GM12878 (cell line): ENCODE data around the gene TCF4. TPM values are rescaled to one million over a fixed set of nuclear protein-coding genes. Genes with fewer than 3 reads are reported as not detected.

ENCODE experiments used
- ATAC-seq: fragments of 200-7000 bp; cut with Tn5 transposase; 3 replicates; pipeline ENCODE4 v1.9.1; 2020; ENCODE audit warnings: mild to moderate bottlenecking, moderate library complexity
- BruUV-seq: library from RNA; stranded (reverse); fragments of 400-500 nt; replicated peaks from 2 replicates; lab custom pipeline; 2021; lab: Mats Ljungman, UMichigan
- CTCF ChIA-PET: fragments of 300-600 bp; sonication (Branson Sonifier 250); formaldehyde crosslinking; extraction: SDS; loops from one replicate; lab custom pipeline; 2021; ENCODE audit warnings: inconsistent platforms; lab: Yijun Ruan, JAX
- POLR2A ChIA-PET: fragments of 350-600 bp; formaldehyde crosslinking; extraction: SDS; loops from one replicate; lab custom pipeline; 2021; ENCODE audit warnings: inconsistent platforms; lab: Charles Lee
- RAD21 ChIA-PET: fragments of 300-600 bp; sonication (Branson Sonifier 250); formaldehyde crosslinking; loops from one replicate; lab custom pipeline; 2023; ENCODE audit warnings: antibody characterized with exemption; ENCODE audit not compliant: unreplicated experiment; lab: Charles Lee
- SMC1A ChIA-PET: fragments of 300-600 bp; sonication (Branson Sonifier 250); formaldehyde crosslinking; loops from one replicate; lab custom pipeline; 2023; ENCODE audit not compliant: unreplicated experiment, uncharacterized antibody; lab: Charles Lee
- DNase-seq: peaks from one replicate; pipeline ENCODE4 v3.0.0-alpha.2; 2011; ENCODE audit warnings: low read depth, low spot score
- FAIRE-seq: peaks from 3 replicates; lab custom pipeline; 2011; peaks lifted over from hg19 to GRCh38; lab: Jason Lieb, UNC
- H2AFZ ChIP-seq: 2 replicates; pipeline ENCODE4 v1.6.0; 2011; ENCODE audit warnings: low read depth, low read length, control low read depth; ENCODE audit not compliant: control insufficient read depth
- H3K27ac ChIP-seq: 2 replicates; pipeline ENCODE4 v1.5.1; 2011; ENCODE audit warnings: control low read depth; ENCODE audit not compliant: control insufficient read depth, insufficient read depth
- H3K27me3 ChIP-seq, 2 experiments: replicated peaks in 1 of 2; 2 replicates each; pipeline versions ENCODE4 v1.6.0 to v1.6.1; 2011; ENCODE audit warnings: low read length in 1 of 2; ENCODE audit not compliant: control insufficient read depth in 2 of 2, insufficient read depth in 2 of 2
- H3K36me3 ChIP-seq, 2 experiments: 2 replicates each; pipeline ENCODE4 v1.5.1; 2011; ENCODE audit warnings: low read length in 1 of 2; ENCODE audit not compliant: control insufficient read depth in 2 of 2, insufficient read depth in 2 of 2
- H3K4me1 ChIP-seq: 2 replicates; pipeline ENCODE4 v1.6.1; 2011; ENCODE audit warnings: mild to moderate bottlenecking, low read length, moderate library complexity, mixed read lengths; ENCODE audit not compliant: control insufficient read depth, insufficient read depth
- H3K4me2 ChIP-seq: 2 replicates; pipeline ENCODE4 v1.6.0; 2011; ENCODE audit warnings: control low read depth; ENCODE audit not compliant: control insufficient read depth, insufficient read depth
- H3K4me3 ChIP-seq: fragments of 200-600 bp; sonication (generic); 2 replicates; pipeline ENCODE4 v1.5.1; 2016
- H3K79me2 ChIP-seq: 2 replicates; pipeline ENCODE4 v1.6.0; 2011; ENCODE audit warnings: low read length; ENCODE audit not compliant: control insufficient read depth, insufficient read depth
- H3K9ac ChIP-seq: 2 replicates; pipeline ENCODE4 v1.8.0; 2011; ENCODE audit warnings: low read length, control low read depth, mixed read lengths; ENCODE audit not compliant: control insufficient read depth, insufficient read depth
- H3K9me3 ChIP-seq: replicated peaks from 3 replicates; pipeline ENCODE4 v1.5.1; 2011; ENCODE audit warnings: mild to moderate bottlenecking, low read length; ENCODE audit not compliant: control insufficient read depth, insufficient read depth
- H4K20me1 ChIP-seq: 2 replicates; pipeline ENCODE4 v1.6.0; 2011; ENCODE audit not compliant: control insufficient read depth, insufficient read depth
- ATF3 ChIP-seq: IDR thresholded peaks from 2 replicates; pipeline ENCODE4 v1.6.1; 2011; ENCODE audit warnings: low read depth, mild to moderate bottlenecking, low read length, moderate library complexity, borderline replicate concordance; ENCODE audit errors: extremely low read depth
- BACH1 ChIP-seq: fragments of 450-650 bp; IDR thresholded peaks from 2 replicates; pipeline ENCODE4 v1.6.1; 2017; ENCODE audit warnings: mild to moderate bottlenecking, borderline replicate concordance
- CBX3 ChIP-seq: fragments of 200-600 bp; sonication (generic); IDR thresholded peaks from 2 replicates; pipeline ENCODE4 v1.6.1; 2016; ENCODE audit warnings: low read depth, borderline replicate concordance
- CREM ChIP-seq: IDR thresholded peaks from 2 replicates; pipeline ENCODE4 v1.6.1; 2014; ENCODE audit warnings: antibody characterized with exemption, low read depth
- DPF2 ChIP-seq: fragments of 450-650 bp; IDR thresholded peaks from 2 replicates; pipeline ENCODE4 v1.6.1; 2017; ENCODE audit warnings: mild to moderate bottlenecking
- E4F1 ChIP-seq: fragments of 450-650 bp; IDR thresholded peaks from 2 replicates; pipeline ENCODE4 v1.6.1; 2018; ENCODE audit warnings: borderline replicate concordance, mild to moderate bottlenecking; ENCODE audit not compliant: partially characterized antibody
- EED ChIP-seq: sonication (generic); IDR thresholded peaks from 2 replicates; pipeline ENCODE4 v1.6.1; 2016; ENCODE audit warnings: antibody characterized with exemption, low read depth
- IRF3 ChIP-seq: fragments of 450-650 bp; IDR thresholded peaks from 2 replicates; pipeline ENCODE4 v1.6.1; 2014; ENCODE audit warnings: mild to moderate bottlenecking
- IRF4 ChIP-seq: IDR thresholded peaks from 2 replicates; pipeline ENCODE4 v1.6.1; 2011; ENCODE audit warnings: low read depth, low read length
- LARP7 ChIP-seq: fragments of 450-650 bp; IDR thresholded peaks from 2 replicates; pipeline ENCODE4 v1.6.1; 2017; ENCODE audit warnings: mild to moderate bottlenecking
- MEF2A ChIP-seq: IDR thresholded peaks from 2 replicates; pipeline ENCODE4 v1.6.1; 2011; ENCODE audit warnings: low read depth, mild to moderate bottlenecking, low read length, moderate library complexity; ENCODE audit not compliant: insufficient read depth
- MEF2B ChIP-seq: fragments of 450-650 bp; IDR thresholded peaks from 2 replicates; pipeline ENCODE4 v1.6.1; 2018; ENCODE audit warnings: mild to moderate bottlenecking, moderate library complexity; ENCODE audit not compliant: partially characterized antibody, poor library complexity, severe bottlenecking
- STAT3 ChIP-seq: IDR thresholded peaks from 2 replicates; pipeline ENCODE4 v1.6.1; 2011; ENCODE audit warnings: low read depth, low read length, improper control_type of control experiment
- USF1 ChIP-seq: IDR thresholded peaks from 2 replicates; pipeline ENCODE4 v1.6.1; 2011; ENCODE audit warnings: borderline replicate concordance, low read depth, mild to moderate bottlenecking, moderate library complexity, mixed read lengths, low read length; ENCODE audit not compliant: insufficient read depth; ENCODE audit errors: extremely low read length
- WGBS: methylation state at CpG from one replicate; pipeline ENCODE4 v1.1.6; 2016; ENCODE audit warnings: low lambda C conversion rate; ENCODE audit not compliant: insufficient replicate concordance, insufficient coverage; ENCODE audit errors: missing lambda C conversion rate; 5-methylcytosine and 5-hydroxymethylcytosine counted together
- in situ Hi-C: fragments of 300-500 bp; cut with MboI; formaldehyde crosslinking; loops from 9 replicates; pipeline ENCODE4 v1.14.3; 2018; ENCODE audit warnings: mixed read lengths
- intact Hi-C: fragments of 100-400 bp; cut with micrococcal nuclease; formaldehyde crosslinking; loops from one replicate; pipeline ENCODE4 v1.14.2; 2022; ENCODE audit not compliant: unreplicated experiment
- polyA plus RNA-seq, 11 experiments: library from polyadenylated mRNA; depleted of rRNA in 4 of 11; unstranded in 6 of 11; stranded (reverse) in 5 of 11; fragments of >200 nt; fragmentation: Nextera tagmentation in 4 of 11; fragmentation: Illumina TruSeq in 1 of 11; extraction: Ambion mirVana in 4 of 11; extraction: Trizol in 1 of 11; gene quantifications; 1 replicate in 1 of 11; 2 replicates in 10 of 11; pipeline versions ENCODE4 v1.2.1 to v1.2.3, GENCODE V29; 2011 to 2016; ENCODE audit warnings: inconsistent platforms in 2 of 11, missing spikeins in 2 of 11, low read depth in 1 of 11
- total RNA-seq, 4 experiments: library from RNA; depleted of rRNA in 3 of 4; stranded (reverse); fragments of >200 nt in 3 of 4; fragmentation: Illumina TruSeq in 1 of 4; extraction: Trizol in 1 of 4; gene quantifications; 2 replicates each; pipeline versions ENCODE4 v1.2.1 to v1.2.3, GENCODE V29; 2013 to 2021

The TCF4 gene
- total and polyA plus RNA-seq, 10 of the 15 experiments (the other 5 are each of a cell fraction or from before 2014, with no cell fraction given) = 15.2 to 94.0 (median 31.5) TPM

GRCh38 chr18:55179425-55179824, 408.6 kb downstream of the TCF4 start:
- ATAC-seq (no peak), FAIRE-seq (no peak), DNase-seq (no peak)
- H3K27me3 ChIP-seq = no peaks in the 10 kb centered on the region
- H4K20me1 ChIP-seq = no peaks in the 10 kb centered on the region
- H3K27ac ChIP-seq = no peak overlapping the region
- H3K4me3 ChIP-seq = no peak overlapping the region
- H3K36me3 ChIP-seq = no peaks in the 10 kb centered on the region
- no peaks in the 10 kb centered on the region for H3K4me1 ChIP-seq
- no peak overlapping the region for H3K4me2 ChIP-seq
- no peaks in the 10 kb centered on the region for H3K79me2 ChIP-seq
- WGBS = 52% methylated on average over 5 of the region's 5 CpGs
- no peaks in the 10 kb centered on the region for H3K9me3 ChIP-seq
- in situ Hi-C loops = no loop called here
- intact Hi-C loops = no loop called here
- TF ChIP-seq USF1 = no peak
- TF ChIP-seq LARP7 = no peak
- TF ChIP-seq CBX3 = no peak
- TF ChIP-seq IRF3 = no peak
- POLR2A ChIA-PET = no interaction called here
- SMC1A ChIA-PET = no interaction called here
- no TSS peak for BruUV-seq
- H2AFZ ChIP-seq = no peak overlapping the region
- CTCF ChIA-PET = no interaction called here
- RAD21 ChIA-PET = no interaction called here
- no peak overlapping the region for H3K9ac ChIP-seq

- Histone ChIP-seq H3K9ac (no peak overlapping the region), H3K36me3 (no peaks in the 10 kb centered on the region), H3K27ac (no peak overlapping the region), H2AFZ (no peak overlapping the region), H3K79me2 (no peaks in the 10 kb centered on the region), H3K4me3 (no peak overlapping the region), H3K4me2 (no peak overlapping the region), H4K20me1 (no peaks in the 10 kb centered on the region), H3K4me1 (no peaks in the 10 kb centered on the region), H3K9me3 (no peaks in the 10 kb centered on the region), H3K27me3 (no peaks in the 10 kb centered on the region)
- 23% methylated on average over 2 of the region's 2 CpGs for WGBS
- in situ Hi-C loops (no loop called here), intact Hi-C loops (no loop called here)
- DNase-seq (no peak), FAIRE-seq (no peak), ATAC-seq (no peak)
- no TSS peak for BruUV-seq
- ChIA-PET SMC1A (no interaction called here), CTCF (interaction anchor here (0.6 kb wide), 1 partner anchor 60 kb away, joined by 3 read pairs; no protein-coding TSS in a partner anchor), RAD21 (no interaction called here), POLR2A (no interaction called here)
- TF ChIP-seq MEF2A (no peak), E4F1 (no peak), IRF4 (no peak), DPF2 (no peak), BACH1 (no peak), CREM (no peak), STAT3 (no peak), ATF3 (no peak), MEF2B (no peak), EED (no peak)
Measured at GRCh38 chr18:55173291-55173690, 414.7 kb downstream of the TCF4 start.
